Upper lobe of left lung (tissue), 6 donors: ENCODE measurements around the gene TMEM259. TPM values are rescaled to one million over a fixed set of nuclear protein-coding genes. Genes with fewer than 3 reads are reported as not detected.

Experiments
- ATAC-seq, 2 donors: fragments of 200-7000 bp; cut with Tn5 transposase; one replicate each; pipeline ENCODE4 v1.9.1; 2022; ENCODE audit warnings: mild to moderate bottlenecking in 2 of 2, moderate library complexity in 2 of 2; ENCODE audit not compliant: low FRiP score in 2 of 2
- DNase-seq, 2 donors: peaks; one replicate each; pipeline ENCODE4 v3.0.0-alpha.2; 2019 to 2020
- H3K27ac ChIP-seq, 4 donors: fragments of 200-600 bp; sonication (generic); one replicate each; pipeline ENCODE4 v1.5.1; 2016 to 2019
- H3K27me3 ChIP-seq, 4 donors: fragments of 200-600 bp; sonication (generic); one replicate each; pipeline ENCODE4 v1.5.1; 2017 to 2019
- H3K36me3 ChIP-seq, 4 donors: fragments of 200-600 bp; sonication (generic); one replicate each; pipeline ENCODE4 v1.5.1; 2016 to 2019
- H3K4me1 ChIP-seq, 4 donors: fragments of 200-600 bp; sonication (generic); one replicate each; pipeline ENCODE4 v1.5.1; 2018 to 2019
- H3K4me3 ChIP-seq, 4 donors: fragments of 200-600 bp; sonication (generic); one replicate each; pipeline ENCODE4 v1.5.1; 2017 to 2019; ENCODE audit warnings: mild to moderate bottlenecking in 2 of 4, moderate library complexity in 1 of 4
- H3K9me3 ChIP-seq, 4 donors: fragments of 200-600 bp; sonication (generic); one replicate each; pipeline ENCODE4 v1.5.1; 2018 to 2019
- EP300 ChIP-seq, 4 donors: sonication (generic); formaldehyde crosslinking; IDR thresholded peaks; one replicate each; pipeline ENCODE4 v1.5.1; 2017; ENCODE audit warnings: antibody characterized with exemption in 4 of 4, control low read depth in 2 of 4
- POLR2A ChIP-seq, 4 donors: fragments of 450-650 bp; IDR thresholded peaks; one replicate each; pipeline ENCODE4 v1.5.1; 2016 to 2017; ENCODE audit warnings: antibody characterized with exemption in 4 of 4, mild to moderate bottlenecking in 2 of 4
- POLR2AphosphoS5 ChIP-seq, 2 donors: sonication (generic); formaldehyde crosslinking; IDR thresholded peaks; one replicate each; pipeline ENCODE4 v1.5.1; 2017; ENCODE audit warnings: antibody characterized with exemption in 2 of 2
- WGBS, 2 donors: methylation state at CpG; one replicate each; pipeline ENCODE4 v1.1.5; 2017 to 2018; 5-methylcytosine and 5-hydroxymethylcytosine counted together
- total RNA-seq, 6 donors: library from RNA; depleted of rRNA in 4 of 6; stranded (reverse); fragments of >200 nt in 4 of 6; gene quantifications; one replicate each; pipeline versions ENCODE4 v1.1.0 to v1.2.1, GENCODE V29; 2016 to 2021
- TF ChIP-seq, protein P1 (sequence below), 6 experiments: fragments of 450-650 bp in 4 of 6; fragments of 200-600 bp in 2 of 6; sonication (generic) in 2 of 6; IDR thresholded peaks; one replicate each; pipeline ENCODE4 v1.5.1; 2016 to 2019; ENCODE audit warnings: antibody characterized with exemption in 6 of 6
- donor health status: DM: no; HTN: no; CAD: no; lungs with moderate emphysema.
- donor health status: DM: no; HTN: yes; CAD: no; lungs with severe emphysema.

The TMEM259 gene
- total RNA-seq, 6 donors from 2014 or later = 143 to 643 (median 208) TPM

DNA sequence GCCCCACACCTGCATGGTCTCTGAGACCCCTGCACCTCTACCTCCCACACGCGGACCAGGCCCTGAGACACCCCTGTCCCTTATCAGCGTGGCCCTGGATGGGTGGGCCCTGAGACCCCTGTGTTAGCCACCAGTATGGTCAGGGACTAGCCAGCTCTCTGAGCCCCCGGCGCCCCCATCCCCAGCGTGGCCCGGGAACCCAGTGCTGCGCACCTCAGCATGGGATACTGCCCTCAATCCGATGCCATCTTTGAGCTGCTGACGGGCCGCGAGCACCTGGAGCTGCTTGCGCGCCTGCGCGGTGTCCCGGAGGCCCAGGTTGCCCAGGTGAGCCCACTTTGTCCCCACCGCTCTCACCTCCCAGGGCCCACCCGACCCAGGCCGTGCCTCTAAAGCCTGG, 41.1 kb upstream of the TMEM259 start:
- peak in 1 of 2 donors; percentile 83 for DNase-seq
- Histone ChIP-seq H3K36me3 (peaks cover 0 to 9% (median 0%) of the 10 kb centered on the region in 4 donors), H3K4me3 (no peak overlapping the region), H3K4me1 (peaks cover 30 to 38% (median 33%) of the 10 kb centered on the region in 4 donors), H3K27ac (no peak overlapping the region), H3K27me3 (no peaks in the 10 kb centered on the region), H3K9me3 (peaks cover 16 to 19% (median 17%) of the 10 kb centered on the region in 4 donors)
- TF ChIP-seq, protein P1, sequence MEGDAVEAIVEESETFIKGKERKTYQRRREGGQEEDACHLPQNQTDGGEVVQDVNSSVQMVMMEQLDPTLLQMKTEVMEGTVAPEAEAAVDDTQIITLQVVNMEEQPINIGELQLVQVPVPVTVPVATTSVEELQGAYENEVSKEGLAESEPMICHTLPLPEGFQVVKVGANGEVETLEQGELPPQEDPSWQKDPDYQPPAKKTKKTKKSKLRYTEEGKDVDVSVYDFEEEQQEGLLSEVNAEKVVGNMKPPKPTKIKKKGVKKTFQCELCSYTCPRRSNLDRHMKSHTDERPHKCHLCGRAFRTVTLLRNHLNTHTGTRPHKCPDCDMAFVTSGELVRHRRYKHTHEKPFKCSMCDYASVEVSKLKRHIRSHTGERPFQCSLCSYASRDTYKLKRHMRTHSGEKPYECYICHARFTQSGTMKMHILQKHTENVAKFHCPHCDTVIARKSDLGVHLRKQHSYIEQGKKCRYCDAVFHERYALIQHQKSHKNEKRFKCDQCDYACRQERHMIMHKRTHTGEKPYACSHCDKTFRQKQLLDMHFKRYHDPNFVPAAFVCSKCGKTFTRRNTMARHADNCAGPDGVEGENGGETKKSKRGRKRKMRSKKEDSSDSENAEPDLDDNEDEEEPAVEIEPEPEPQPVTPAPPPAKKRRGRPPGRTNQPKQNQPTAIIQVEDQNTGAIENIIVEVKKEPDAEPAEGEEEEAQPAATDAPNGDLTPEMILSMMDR (IDR thresholded peaks at IDR 0.05) = no peak
- TF ChIP-seq POLR2AphosphoS5 (IDR thresholded peaks at IDR 0.05) (no peak), EP300 (IDR thresholded peaks at IDR 0.05) (no peak), POLR2A (IDR thresholded peaks at IDR 0.05) (no peak)
- 90 to 93% methylated on average over 10 to 20 of the region's 20 CpGs for WGBS, 2 donors
- no peak for ATAC-seq

DNA sequence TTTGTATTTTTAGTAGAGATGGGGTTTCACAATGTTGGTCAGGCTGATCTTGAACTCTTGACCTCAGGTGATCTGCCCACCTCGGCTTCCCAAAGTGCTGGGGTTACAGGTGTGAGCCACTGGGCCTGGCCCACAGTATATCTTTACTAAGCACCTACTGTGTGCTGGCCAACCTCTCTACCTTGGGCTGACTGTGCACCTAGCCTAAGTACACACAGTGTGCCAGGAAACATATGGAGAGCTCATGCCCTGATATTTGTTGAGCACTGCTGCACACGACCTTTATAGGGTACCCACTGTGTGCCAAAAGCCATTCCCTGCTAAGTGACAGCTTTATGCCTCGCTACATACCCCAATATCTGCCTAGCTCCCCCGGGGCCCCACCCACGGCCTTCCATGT, 39.8 kb upstream of the TMEM259 start:
- Histone ChIP-seq H3K4me3 (no peak overlapping the region), H3K27ac (no peak overlapping the region), H3K9me3 (peaks cover 17 to 28% (median 22%) of the 10 kb centered on the region in 4 donors), H3K27me3 (no peaks in the 10 kb centered on the region), H3K36me3 (peaks cover 0 to 19% (median 3%) of the 10 kb centered on the region in 4 donors), H3K4me1 (peaks cover 17 to 25% (median 20%) of the 10 kb centered on the region in 4 donors)
- ATAC-seq = no peak
- peak in 1 of 2 donors; percentile 8 for DNase-seq
- no peak for TF ChIP-seq EP300 (IDR thresholded peaks at IDR 0.05)
- WGBS, 2 donors = 80 to 94% methylated on average over 5 of the region's 5 CpGs

DNA sequence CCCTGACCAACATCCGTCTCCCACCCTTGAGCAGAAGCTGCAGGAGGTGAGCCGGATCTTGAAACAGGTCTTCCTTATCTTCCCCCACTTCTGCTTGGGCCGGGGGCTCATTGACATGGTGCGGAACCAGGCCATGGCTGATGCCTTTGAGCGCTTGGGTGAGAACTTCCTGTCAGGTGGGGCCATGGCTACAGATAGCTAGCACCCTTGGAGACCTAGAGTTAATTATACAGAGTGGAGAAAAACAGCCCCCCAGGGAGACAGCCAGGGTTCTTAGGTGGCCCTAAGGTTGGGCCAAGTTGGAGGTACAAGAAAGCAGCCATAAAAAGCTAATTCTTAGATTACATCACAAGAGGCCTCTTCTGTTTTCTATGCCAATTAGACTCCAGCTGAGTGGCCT, 37.2 kb upstream of the TMEM259 start:
- Histone ChIP-seq H3K27me3 (no peaks in the 10 kb centered on the region), H3K4me1 (no peaks in the 10 kb centered on the region), H3K36me3 (peaks cover 0 to 23% (median 3%) of the 10 kb centered on the region in 4 donors), H3K4me3 (no peak overlapping the region), H3K9me3 (peaks cover 17 to 28% (median 22%) of the 10 kb centered on the region in 4 donors), H3K27ac (no peak overlapping the region)
- DNase-seq (no peak), ATAC-seq (no peak)
- 95% methylated on average over 5 of the region's 5 CpGs for whole genome bisulfite sequencing, 2 donors
- TF ChIP-seq POLR2AphosphoS5 (IDR thresholded peaks at IDR 0.05) (no peak), POLR2A (IDR thresholded peaks at IDR 0.05) (no peak), EP300 (IDR thresholded peaks at IDR 0.05) (no peak)
- TF ChIP-seq, protein P1 (IDR thresholded peaks at IDR 0.05) = no peak

DNA sequence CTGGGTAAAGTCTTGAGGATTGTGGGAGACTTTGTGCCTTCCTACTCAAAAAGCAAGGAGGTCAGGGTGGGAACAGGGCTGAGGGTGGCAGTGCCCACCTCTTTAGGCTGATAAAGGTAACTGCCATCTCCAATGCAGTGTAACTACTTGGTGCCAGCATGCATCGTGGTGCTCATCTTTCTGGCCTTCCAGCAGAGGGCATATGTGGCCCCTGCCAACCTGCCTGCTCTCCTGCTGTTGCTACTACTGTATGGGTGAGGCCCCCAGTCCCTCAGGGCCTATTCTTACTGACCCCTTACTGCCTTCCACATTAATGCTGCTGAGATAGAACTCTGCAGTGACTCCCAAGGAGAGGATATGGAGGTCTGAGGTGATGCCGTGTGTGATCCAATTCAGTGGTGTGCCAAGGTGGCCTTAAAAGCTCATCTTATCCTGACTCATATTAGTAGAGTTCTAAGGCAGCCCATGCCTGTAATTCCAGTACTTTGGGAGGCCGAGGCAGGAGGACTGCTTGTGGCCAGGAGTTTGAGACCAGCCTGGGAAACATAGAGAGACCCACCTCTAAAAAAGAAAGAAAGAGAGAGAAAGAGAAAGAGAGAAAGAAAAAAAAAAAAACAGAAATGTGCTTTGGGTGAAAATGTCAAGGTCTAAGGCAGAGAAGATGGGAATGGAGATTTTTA, 36.4 kb upstream of the TMEM259 start:
- TF ChIP-seq POLR2AphosphoS5 (IDR thresholded peaks at IDR 0.05) = no peak
- TF ChIP-seq, protein P1 (IDR thresholded peaks at IDR 0.05) = peak in 3 of 6 experiments; percentile 5 to 31 (median 25)
- TF ChIP-seq POLR2A (IDR thresholded peaks at IDR 0.05) = no peak
- no peak for TF ChIP-seq EP300 (IDR thresholded peaks at IDR 0.05)
- no peak overlapping the region for H3K27ac ChIP-seq
- H3K4me1 ChIP-seq = no peaks in the 10 kb centered on the region
- 47 to 48% methylated on average over 3 of the region's 3 CpGs for WGBS, 2 donors
- H3K9me3 ChIP-seq = peaks cover 17 to 28% (median 22%) of the 10 kb centered on the region in 4 donors
- H3K36me3 ChIP-seq = peaks cover 0 to 23% (median 3%) of the 10 kb centered on the region in 4 donors
- H3K27me3 ChIP-seq = no peaks in the 10 kb centered on the region
- peak in 1 of 2 donors; percentile 37 for ATAC-seq
- DNase-seq = no peak
- no peak overlapping the region for H3K4me3 ChIP-seq

DNA sequence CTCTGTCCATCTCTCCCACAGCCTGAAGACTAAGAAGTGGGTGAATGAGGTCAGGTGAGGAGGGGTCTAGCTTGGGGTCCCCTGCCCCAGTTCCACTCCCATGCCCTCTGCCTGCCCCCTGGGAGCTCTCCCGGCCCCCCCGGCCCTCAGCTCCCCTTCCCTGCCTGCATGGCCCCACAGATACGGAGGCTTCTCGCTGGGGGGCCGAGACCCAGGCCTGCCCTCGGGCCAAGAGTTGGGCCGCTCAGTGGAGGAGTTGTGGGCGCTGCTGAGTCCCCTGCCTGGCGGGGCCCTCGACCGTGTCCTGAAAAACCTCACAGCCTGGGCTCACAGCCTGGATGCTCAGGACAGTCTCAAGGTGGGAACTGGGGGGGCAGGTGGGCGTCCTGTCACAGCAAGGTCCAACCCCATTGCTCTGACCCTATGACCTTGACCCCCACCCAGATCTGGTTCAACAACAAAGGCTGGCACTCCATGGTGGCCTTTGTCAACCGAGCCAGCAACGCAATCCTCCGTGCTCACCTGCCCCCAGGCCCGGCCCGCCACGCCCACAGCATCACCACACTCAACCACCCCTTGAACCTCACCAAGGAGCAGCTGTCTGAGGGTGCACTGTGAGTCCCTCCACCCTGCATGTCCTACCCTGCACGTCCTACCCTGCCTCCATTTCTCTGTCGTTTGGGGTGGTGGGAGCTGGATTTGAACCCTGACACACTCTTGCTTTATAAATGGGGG, 35.1 kb upstream of the TMEM259 start:
- Histone ChIP-seq H3K4me3 (no peak overlapping the region), H3K4me1 (no peaks in the 10 kb centered on the region), H3K36me3 (peaks cover 0 to 23% (median 3%) of the 10 kb centered on the region in 4 donors), H3K27me3 (no peaks in the 10 kb centered on the region), H3K27ac (no peak overlapping the region), H3K9me3 (peaks cover 17 to 28% (median 22%) of the 10 kb centered on the region in 4 donors)
- ATAC-seq = no peak
- DNase-seq = peak in 1 of 2 donors; percentile 62
- TF ChIP-seq EP300 (IDR thresholded peaks at IDR 0.05) = no peak
- TF ChIP-seq POLR2A (IDR thresholded peaks at IDR 0.05) = no peak
- TF ChIP-seq, protein P1 (IDR thresholded peaks at IDR 0.05) = no peak
- TF ChIP-seq POLR2AphosphoS5 (IDR thresholded peaks at IDR 0.05) = no peak
- WGBS, 2 donors = 97 to 98% methylated on average over 9 to 18 of the region's 20 CpGs
